ENCODE results near the gene DNAH17.

The DNAH17 gene

GRCh38 chr17:78532311-78532710, 44.9 kb downstream of the DNAH17 start:
- H3K27ac ChIP-seq: no peak overlapping the region
- H3K4me1 ChIP-seq: peaks cover 4% of the 10 kb centered on the region
- H3K9me3 ChIP-seq (ENCODE audit: control insufficient read depth, low read length): no peaks in the 10 kb centered on the region
- no peaks in the 10 kb centered on the region for H3K27me3 ChIP-seq (ENCODE audit: control insufficient read depth, insufficient read depth, low read length)
- H3K4me3 ChIP-seq (ENCODE audit: low read depth, low read length): no peak overlapping the region
- no peak overlapping the region for H3K4me2 ChIP-seq (ENCODE audit: low read length)
- H2AFZ ChIP-seq: no peak overlapping the region
- TF ChIP-seq, protein P1, sequence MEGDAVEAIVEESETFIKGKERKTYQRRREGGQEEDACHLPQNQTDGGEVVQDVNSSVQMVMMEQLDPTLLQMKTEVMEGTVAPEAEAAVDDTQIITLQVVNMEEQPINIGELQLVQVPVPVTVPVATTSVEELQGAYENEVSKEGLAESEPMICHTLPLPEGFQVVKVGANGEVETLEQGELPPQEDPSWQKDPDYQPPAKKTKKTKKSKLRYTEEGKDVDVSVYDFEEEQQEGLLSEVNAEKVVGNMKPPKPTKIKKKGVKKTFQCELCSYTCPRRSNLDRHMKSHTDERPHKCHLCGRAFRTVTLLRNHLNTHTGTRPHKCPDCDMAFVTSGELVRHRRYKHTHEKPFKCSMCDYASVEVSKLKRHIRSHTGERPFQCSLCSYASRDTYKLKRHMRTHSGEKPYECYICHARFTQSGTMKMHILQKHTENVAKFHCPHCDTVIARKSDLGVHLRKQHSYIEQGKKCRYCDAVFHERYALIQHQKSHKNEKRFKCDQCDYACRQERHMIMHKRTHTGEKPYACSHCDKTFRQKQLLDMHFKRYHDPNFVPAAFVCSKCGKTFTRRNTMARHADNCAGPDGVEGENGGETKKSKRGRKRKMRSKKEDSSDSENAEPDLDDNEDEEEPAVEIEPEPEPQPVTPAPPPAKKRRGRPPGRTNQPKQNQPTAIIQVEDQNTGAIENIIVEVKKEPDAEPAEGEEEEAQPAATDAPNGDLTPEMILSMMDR (IDR thresholded peaks at IDR 0.05): no peak
- no peaks in the 10 kb centered on the region for H3K79me2 ChIP-seq
- H3K36me3 ChIP-seq (ENCODE audit: control insufficient read depth, insufficient read depth, low read length): no peaks in the 10 kb centered on the region
- H3K9ac ChIP-seq: no peak overlapping the region

GRCh38 chr17:78530675-78531074, 46.5 kb downstream of the DNAH17 start:
- Histone ChIP-seq H3K79me2 (no peaks in the 10 kb centered on the region), H2AFZ (no peak overlapping the region), H3K27ac (no peak overlapping the region), H3K9me3 (ENCODE audit: control insufficient read depth, low read length) (no peaks in the 10 kb centered on the region), H3K4me1 (peaks cover 4% of the 10 kb centered on the region), H3K36me3 (ENCODE audit: control insufficient read depth, insufficient read depth, low read length) (no peaks in the 10 kb centered on the region), H3K9ac (no peak overlapping the region), H3K27me3 (ENCODE audit: control insufficient read depth, insufficient read depth, low read length) (no peaks in the 10 kb centered on the region), H3K4me2 (ENCODE audit: low read length) (no peak overlapping the region), H3K4me3 (ENCODE audit: low read depth, low read length) (no peak overlapping the region)
- TF ChIP-seq, protein P1 (IDR thresholded peaks at IDR 0.05): no peak

- Histone ChIP-seq H3K9me3 (ENCODE audit: control insufficient read depth, low read length) (no peaks in the 10 kb centered on the region), H3K4me3 (ENCODE audit: low read depth, low read length) (no peak overlapping the region), H3K36me3 (ENCODE audit: control insufficient read depth, insufficient read depth, low read length) (no peaks in the 10 kb centered on the region), H3K79me2 (no peaks in the 10 kb centered on the region), H3K27me3 (ENCODE audit: control insufficient read depth, insufficient read depth, low read length) (no peaks in the 10 kb centered on the region), H2AFZ (no peak overlapping the region), H3K27ac (no peak overlapping the region), H3K4me2 (ENCODE audit: low read length) (no peak overlapping the region), H3K4me1 (no peaks in the 10 kb centered on the region), H3K9ac (no peak overlapping the region)
- TF ChIP-seq, protein P1 (IDR thresholded peaks at IDR 0.05): no peak
These were observed 47.1 kb downstream of the DNAH17 start for GRCh38 chr17:78529871-78530670.

DNA sequence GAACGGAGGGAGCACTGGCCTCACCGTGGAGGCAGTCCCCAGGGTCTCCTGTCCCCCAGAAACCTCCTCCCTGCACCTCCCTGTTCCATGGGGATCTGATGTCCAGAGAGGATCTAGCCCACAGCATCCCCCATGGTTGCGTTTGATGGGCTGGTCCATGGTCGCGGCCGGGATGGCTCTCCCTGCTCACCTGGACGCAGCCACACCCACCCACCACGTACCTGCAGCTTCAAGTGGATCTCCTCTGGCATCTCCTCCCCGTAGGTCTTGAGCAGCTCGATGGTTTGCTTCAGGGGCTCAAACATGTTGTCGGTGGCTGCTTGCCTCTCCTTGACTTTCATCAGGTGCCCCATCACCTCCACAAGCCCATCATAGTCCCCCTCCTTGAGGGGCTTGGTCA, 47.9 kb downstream of the DNAH17 start:
- H3K9me3 ChIP-seq (ENCODE audit: control insufficient read depth, low read length): no peaks in the 10 kb centered on the region
- H3K4me1 ChIP-seq: no peaks in the 10 kb centered on the region
- H3K79me2 ChIP-seq: no peaks in the 10 kb centered on the region
- H3K36me3 ChIP-seq (ENCODE audit: control insufficient read depth, insufficient read depth, low read length): no peaks in the 10 kb centered on the region
- H3K27ac ChIP-seq: no peak overlapping the region
- TF ChIP-seq, protein P1 (IDR thresholded peaks at IDR 0.05): no peak
- H3K9ac ChIP-seq: no peak overlapping the region
- no peaks in the 10 kb centered on the region for H3K27me3 ChIP-seq (ENCODE audit: control insufficient read depth, insufficient read depth, low read length)
- H3K4me3 ChIP-seq (ENCODE audit: low read depth, low read length): no peak overlapping the region
- H2AFZ ChIP-seq: no peak overlapping the region
- H3K4me2 ChIP-seq (ENCODE audit: low read length): no peak overlapping the region

DNA sequence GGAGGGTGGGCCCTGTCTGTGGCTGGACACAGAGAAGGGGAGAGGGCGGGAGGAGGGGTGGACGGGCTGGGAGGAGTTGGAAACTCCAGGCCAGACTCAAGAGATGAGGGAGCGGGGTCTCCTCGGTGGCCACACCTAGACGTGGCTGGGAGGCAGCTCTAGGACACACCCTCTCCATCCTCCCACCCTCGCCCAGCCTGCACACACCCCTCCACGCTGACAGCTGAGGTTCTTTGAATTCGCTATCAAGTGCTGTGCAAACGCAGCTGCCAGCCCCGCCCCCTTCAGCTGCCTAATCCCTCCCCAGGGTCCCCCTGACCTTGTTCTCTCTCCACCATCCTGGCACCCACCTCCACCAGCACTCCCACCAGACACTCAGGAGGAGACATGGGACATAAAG, 48.7 kb downstream of the DNAH17 start:
- Histone ChIP-seq H3K9me3 (ENCODE audit: control insufficient read depth, low read length) (no peaks in the 10 kb centered on the region), H3K9ac (no peak overlapping the region), H2AFZ (no peak overlapping the region), H3K36me3 (ENCODE audit: control insufficient read depth, insufficient read depth, low read length) (no peaks in the 10 kb centered on the region), H3K4me1 (no peaks in the 10 kb centered on the region), H3K27me3 (ENCODE audit: control insufficient read depth, insufficient read depth, low read length) (no peaks in the 10 kb centered on the region), H3K79me2 (no peaks in the 10 kb centered on the region), H3K27ac (no peak overlapping the region), H3K4me3 (ENCODE audit: low read depth, low read length) (no peak overlapping the region), H3K4me2 (ENCODE audit: low read length) (no peak overlapping the region)
- TF ChIP-seq, protein P1 (IDR thresholded peaks at IDR 0.05): no peak
